Spleen (tissue), 11 donors: ENCODE results near the gene NCOA6. TPM values are rescaled to one million over a fixed set of nuclear protein-coding genes. Genes with fewer than 3 reads are reported as not detected.
"Not testable (repeated sequence)": the region's sequence is repeated elsewhere in the genome, so short reads cannot be mapped to it uniquely, and the experiment has no call there.

Experiments
- DNase-seq: peaks from one replicate; pipeline ENCODE4 v3.0.0-alpha.2; 2020
- H3K27ac ChIP-seq, 8 donors: fragments of 200-600 bp; sonication (generic) in 7 of 8; 1 replicate in 4 of 8; 2 replicates in 4 of 8; pipeline versions ENCODE4 v1.5.0 to v1.8.0; 2016 to 2021; ENCODE audit warnings: inconsistent platforms in 4 of 8, mild to moderate bottlenecking in 4 of 8, moderate library complexity in 1 of 8
- H3K27me3 ChIP-seq, 7 donors: fragments of 200-600 bp; sonication (generic) in 6 of 7; replicated peaks in 1 of 7; 1 replicate in 4 of 7; 2 replicates in 3 of 7; pipeline versions ENCODE4 v1.5.0 to v1.8.0; 2016 to 2021; ENCODE audit warnings: inconsistent platforms in 3 of 7, mild to moderate bottlenecking in 1 of 7
- H3K36me3 ChIP-seq, 6 donors: fragments of 200-600 bp; sonication (generic) in 5 of 6; 1 replicate in 4 of 6; 2 replicates in 2 of 6; pipeline versions ENCODE4 v1.5.0 to v1.8.0; 2016 to 2021; ENCODE audit warnings: inconsistent platforms in 2 of 6
- H3K4me1 ChIP-seq, 6 donors: fragments of 200-600 bp; sonication (generic) in 5 of 6; 1 replicate in 3 of 6; 2 replicates in 3 of 6; pipeline versions ENCODE4 v1.5.0 to v1.8.0; 2016 to 2021; ENCODE audit warnings: inconsistent platforms in 3 of 6
- H3K4me3 ChIP-seq, 8 donors: fragments of 200-600 bp; sonication (generic) in 7 of 8; 1 replicate in 4 of 8; 2 replicates in 4 of 8; pipeline versions ENCODE4 v1.5.0 to v1.8.0; 2016 to 2021; ENCODE audit warnings: inconsistent platforms in 4 of 8, mild to moderate bottlenecking in 4 of 8, moderate library complexity in 2 of 8
- H3K9me3 ChIP-seq, 8 donors: fragments of 200-600 bp; sonication (generic) in 7 of 8; 1 replicate in 4 of 8; 2 replicates in 4 of 8; pipeline versions ENCODE4 v1.5.0 to v1.8.0; 2016 to 2021; ENCODE audit warnings: inconsistent platforms in 4 of 8
- CTCF ChIP-seq, 11 experiments: fragments of 200-600 bp in 7 of 11; fragments of 450-650 bp in 4 of 11; sonication (generic) in 4 of 11; IDR thresholded peaks in 8 of 11; conservative IDR thresholded peaks in 3 of 11; 1 replicate in 7 of 11; 2 replicates in 4 of 11; pipeline versions ENCODE4 v1.4.0 to v1.8.0; 2016 to 2021; ENCODE audit warnings: antibody characterized with exemption in 11 of 11, inconsistent platforms in 4 of 11, mild to moderate bottlenecking in 1 of 11
- POLR2A ChIP-seq, 3 donors: fragments of 450-650 bp; IDR thresholded peaks; one replicate each; pipeline ENCODE4 v1.5.1; 2017; ENCODE audit warnings: antibody characterized with exemption in 3 of 3, mild to moderate bottlenecking in 1 of 3
- POLR2AphosphoS5 ChIP-seq, 3 donors: sonication (generic); formaldehyde crosslinking; IDR thresholded peaks; one replicate each; pipeline ENCODE4 v1.5.1; 2017; ENCODE audit warnings: antibody characterized with exemption in 3 of 3
- WGBS, 5 donors: extraction: QIAGEN DNeasy Blood & Tissue Kit in 3 of 5; methylation state at CpG; one replicate each; pipeline versions ENCODE4 v1.1.5 to v1.1.7; 2013 to 2018; 5-methylcytosine and 5-hydroxymethylcytosine counted together
- intact Hi-C: fragments of 100-400 bp; cut with DNase I; formaldehyde crosslinking; loops from one replicate; pipeline ENCODE4 v1.15.0; 2023; ENCODE audit warnings: low total_unique reads
- polyA plus RNA-seq, 3 donors: library from polyadenylated mRNA; stranded (reverse); fragments of 200-250 nt; gene quantifications; one replicate each; pipeline ENCODE4 v1.2.1, GENCODE V29; 2013
- total RNA-seq, 7 donors: library from RNA; depleted of rRNA in 3 of 7; stranded (reverse); fragments of >200 nt in 3 of 7; fragmentation: NEBNext Ultra II Directional in 4 of 7; extraction: Animal tissue kit (Norgen Biotek cat#: 25700) in 4 of 7; gene quantifications; one replicate each; pipeline versions ENCODE4 v1.1.0 to v1.2.1, GENCODE V29; 2016 to 2021
- donor health status: healthy with polysubstance abuse.
- donor health status: DM: no; HTN: no; CAD: no; lungs with moderate emphysema.
- donor health status: DM: no; HTN: no; CAD: no.
- donor health status: Bipolar disorder and iron deficiency.
- donor health status: healthy.
- donor health status: DM: no; HTN: no; CAD: no.
- donor health status: DM: yes; HTN: yes; CAD: no.

Gene NCOA6
- total and polyA plus RNA-seq, 10 donors: 13.6 to 32.8 (median 26.4) TPM

DNA sequence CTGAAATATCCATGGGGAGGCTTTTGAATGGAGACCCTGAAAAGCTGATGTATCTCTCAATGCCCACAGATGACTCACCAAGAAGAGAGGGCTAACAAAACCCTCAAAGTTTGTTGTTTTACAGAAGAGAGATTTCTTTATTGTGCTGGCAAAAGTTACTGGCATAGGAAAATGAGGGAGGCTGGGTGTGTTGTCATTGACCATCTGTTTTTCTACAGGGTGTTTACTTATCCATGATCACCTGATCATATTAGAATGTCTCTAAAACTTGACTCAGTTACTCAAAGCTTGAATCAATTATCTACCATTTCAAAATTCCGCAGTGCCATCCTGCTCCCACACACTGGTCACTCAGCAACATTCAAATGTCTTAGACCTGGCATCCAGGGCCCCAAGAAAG is 9.8 kb downstream of the NCOA6 start:
- peaks cover 0 to 65% (median 20%) of the 10 kb centered on the region in 6 donors for H3K4me1 ChIP-seq
- no peak overlapping the region for H3K4me3 ChIP-seq
- TF ChIP-seq POLR2A (IDR thresholded peaks at IDR 0.05) (no peak), POLR2AphosphoS5 (IDR thresholded peaks at IDR 0.05) (no peak), CTCF (IDR thresholded peaks at IDR 0.05 in 8 of 11, conservative IDR thresholded peaks at IDR 0.05 in 3 of 11) (no peak)
- no peak overlapping the region for H3K27ac ChIP-seq
- H3K9me3 ChIP-seq: no peaks in the 10 kb centered on the region
- no peaks in the 10 kb centered on the region for H3K27me3 ChIP-seq
- intact Hi-C loops: no loop called here
- H3K36me3 ChIP-seq: peaks cover 0 to 7% (median 0%) of the 10 kb centered on the region in 6 donors
- no peak for DNase-seq
- 88 to 100% (median 96%) methylated on average over 1 of the region's 1 CpG for WGBS, 5 donors

DNA sequence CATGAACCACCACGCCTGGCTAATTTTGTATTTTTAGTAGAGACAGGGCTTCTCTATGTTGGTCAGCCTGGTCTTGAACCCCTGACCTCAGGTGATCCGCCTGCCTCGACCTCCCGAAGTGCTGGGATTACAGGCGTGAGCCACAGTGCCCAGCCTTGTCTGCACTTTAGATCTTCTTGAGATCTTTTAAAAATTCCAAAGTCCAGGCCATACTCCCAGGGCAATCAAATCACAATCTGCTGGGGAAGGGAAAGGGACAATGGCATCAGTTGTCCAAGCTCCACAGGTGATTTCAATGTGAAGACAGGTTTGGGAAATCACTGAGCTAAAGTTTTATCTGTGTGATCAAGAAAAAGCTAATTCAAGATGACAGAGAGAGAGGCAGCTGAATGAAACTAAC is 16.9 kb downstream of the NCOA6 start:
- intact Hi-C loops: no loop called here
- 96 to 97% (median 96%) methylated on average over 5 of the region's 5 CpGs for WGBS, 5 donors
- peaks cover 0 to 44% (median 4%) of the 10 kb centered on the region in 6 donors for H3K4me1 ChIP-seq
- H3K36me3 ChIP-seq: peaks cover 0 to 10% (median 0%) of the 10 kb centered on the region in 6 donors
- H3K9me3 ChIP-seq: no peaks in the 10 kb centered on the region
- TF ChIP-seq POLR2AphosphoS5 (IDR thresholded peaks at IDR 0.05) (no peak), CTCF (IDR thresholded peaks at IDR 0.05 in 8 of 11, conservative IDR thresholded peaks at IDR 0.05 in 3 of 11) (no peak), POLR2A (IDR thresholded peaks at IDR 0.05) (no peak)
- no peak overlapping the region for H3K4me3 ChIP-seq
- H3K27ac ChIP-seq: no peak overlapping the region
- no peak for DNase-seq
- H3K27me3 ChIP-seq: no peaks in the 10 kb centered on the region

- H3K27ac ChIP-seq, H3K9me3 ChIP-seq, H3K27me3 ChIP-seq, DNase-seq, H3K4me3 ChIP-seq, intact Hi-C loops: not testable (repeated sequence)
- peaks cover 0 to 44% (median 4%) of the 10 kb centered on the region in 6 donors for H3K4me1 ChIP-seq
- WGBS, 5 donors: 88 to 96% (median 94%) methylated on average over 8 of the region's 8 CpGs
- peaks cover 0 to 13% (median 0%) of the 10 kb centered on the region in 6 donors for H3K36me3 ChIP-seq
Observed at GRCh38 chr20:34807944-34808465, 17.4 kb downstream of the NCOA6 start.

- peaks cover 0 to 31% (median 3%) of the 10 kb centered on the region in 6 donors for H3K4me1 ChIP-seq
- no peaks in the 10 kb centered on the region for H3K9me3 ChIP-seq
- H3K27me3 ChIP-seq: no peaks in the 10 kb centered on the region
- no peak for DNase-seq
- intact Hi-C loops: no loop called here
- TF ChIP-seq POLR2AphosphoS5 (IDR thresholded peaks at IDR 0.05) (no peak), POLR2A (IDR thresholded peaks at IDR 0.05) (no peak), CTCF (IDR thresholded peaks at IDR 0.05 in 8 of 11, conservative IDR thresholded peaks at IDR 0.05 in 3 of 11) (no peak)
- no peak overlapping the region for H3K4me3 ChIP-seq
- H3K27ac ChIP-seq: no peak overlapping the region
- H3K36me3 ChIP-seq: peaks cover 0 to 20% (median 0%) of the 10 kb centered on the region in 6 donors
Observed at GRCh38 chr20:34806255-34806654, 19.2 kb downstream of the NCOA6 start.

GRCh38 chr20:34798871-34799270 is 26.6 kb downstream of the NCOA6 start:
- DNase-seq: no peak
- no peak overlapping the region for H3K4me3 ChIP-seq
- intact Hi-C loops: no loop called here
- no peaks in the 10 kb centered on the region for H3K9me3 ChIP-seq
- H3K27ac ChIP-seq: no peak overlapping the region
- no peak for TF ChIP-seq POLR2AphosphoS5 (IDR thresholded peaks at IDR 0.05)
- no peak for TF ChIP-seq CTCF (IDR thresholded peaks at IDR 0.05 in 8 of 11, conservative IDR thresholded peaks at IDR 0.05 in 3 of 11)
- TF ChIP-seq POLR2A (IDR thresholded peaks at IDR 0.05): no peak
- H3K27me3 ChIP-seq: no peaks in the 10 kb centered on the region
- H3K4me1 ChIP-seq: peaks cover 0 to 23% (median 2%) of the 10 kb centered on the region in 6 donors
- H3K36me3 ChIP-seq: peaks cover 0 to 12% (median 0%) of the 10 kb centered on the region in 6 donors
